CD4-positive, alpha-beta T cell treated with Interleukin-2 at 100 ng/mL for 4 hours (primary cell): ENCODE results near the gene CSNK1A1.
A peak's percentile ranks its signal among the peaks of the same experiment; 100 is the strongest.
"Not testable (repeated sequence)": the region's sequence is repeated elsewhere in the genome, so short reads cannot be mapped to it uniquely, and the experiment has no call there.

Experiments used
- DNase-seq: peaks from one replicate; pipeline ENCODE4 v3.0.0-alpha.2; 2020; ENCODE audit warnings: low spot score

The CSNK1A1 gene

GRCh38 chr5:149456597-149457392 is 94.4 kb downstream of the CSNK1A1 start:
- DNase-seq, result no peak

- no peak for DNase-seq
Observed at GRCh38 chr5:149455889-149456409, 95.3 kb downstream of the CSNK1A1 start.

DNA sequence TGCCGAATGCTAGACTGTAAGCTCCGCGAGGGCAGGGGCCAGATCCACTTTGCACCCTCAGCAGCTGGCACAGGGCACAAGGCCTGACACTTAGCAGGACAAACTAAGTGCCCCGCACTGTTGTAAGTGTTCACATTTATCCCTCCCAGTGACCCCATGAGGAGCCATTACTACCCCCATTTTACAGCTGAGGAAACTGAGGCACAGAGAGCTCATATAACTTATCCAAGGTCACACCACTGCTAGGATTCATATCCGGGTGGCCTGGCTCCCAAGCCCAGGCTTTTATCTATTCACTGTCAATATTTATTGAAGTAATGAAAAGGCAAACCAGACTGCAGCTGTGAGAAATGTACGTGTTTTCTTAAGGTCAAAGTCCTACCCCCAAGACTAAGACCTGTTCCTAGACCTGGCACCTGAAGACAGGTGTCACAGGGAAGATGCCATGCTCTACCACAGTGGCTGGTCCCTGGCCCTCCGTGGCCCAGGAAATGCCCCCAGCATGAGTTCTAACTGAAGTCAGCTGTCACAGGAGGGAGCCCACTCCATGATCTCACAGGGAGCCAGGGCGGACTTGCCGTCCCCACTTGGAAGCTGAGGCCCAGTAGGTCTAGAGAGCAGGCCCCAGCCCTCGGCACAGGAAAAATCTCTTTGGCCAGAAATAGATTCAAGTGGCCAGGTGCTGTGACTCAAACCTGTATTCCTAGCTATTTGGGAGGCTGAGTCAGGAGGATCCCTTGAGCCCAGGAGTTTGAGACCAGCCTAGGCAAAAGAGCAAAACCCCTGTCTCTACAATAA is 97.4 kb downstream of the CSNK1A1 start:
- DNase-seq, result no peak

- DNase-seq, result no peak
Observed at GRCh38 chr5:149452665-149453617, 98.3 kb downstream of the CSNK1A1 start.

- DNase-seq, result no peak
Observed at GRCh38 chr5:149452007-149452664, 99.1 kb downstream of the CSNK1A1 start.

DNA sequence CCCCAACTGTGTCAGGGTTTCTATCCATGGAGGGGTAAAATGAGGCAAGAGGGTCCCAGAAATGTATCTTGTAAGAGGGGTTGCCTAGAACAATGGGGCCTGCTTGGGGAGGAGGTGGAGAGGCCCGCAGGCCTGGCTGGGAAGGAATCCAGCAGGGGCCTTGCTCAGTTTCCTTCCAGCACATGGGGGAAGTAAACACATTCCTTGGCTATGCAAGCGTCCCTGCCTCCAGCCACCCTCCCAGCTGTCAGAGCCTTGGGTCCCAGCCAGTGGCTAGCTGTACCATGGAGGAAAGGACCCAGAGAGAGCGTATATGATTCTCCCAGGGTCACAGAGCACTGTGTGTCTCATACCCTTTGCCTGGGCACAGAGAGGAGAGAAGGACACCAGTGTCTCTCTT is 101.0 kb downstream of the CSNK1A1 start:
- DNase-seq, result no peak

GRCh38 chr5:149448831-149449714 is 102.2 kb downstream of the CSNK1A1 start:
- no peak for DNase-seq

GRCh38 chr5:149448431-149448830 is 102.8 kb downstream of the CSNK1A1 start:
- no peak for DNase-seq

DNA sequence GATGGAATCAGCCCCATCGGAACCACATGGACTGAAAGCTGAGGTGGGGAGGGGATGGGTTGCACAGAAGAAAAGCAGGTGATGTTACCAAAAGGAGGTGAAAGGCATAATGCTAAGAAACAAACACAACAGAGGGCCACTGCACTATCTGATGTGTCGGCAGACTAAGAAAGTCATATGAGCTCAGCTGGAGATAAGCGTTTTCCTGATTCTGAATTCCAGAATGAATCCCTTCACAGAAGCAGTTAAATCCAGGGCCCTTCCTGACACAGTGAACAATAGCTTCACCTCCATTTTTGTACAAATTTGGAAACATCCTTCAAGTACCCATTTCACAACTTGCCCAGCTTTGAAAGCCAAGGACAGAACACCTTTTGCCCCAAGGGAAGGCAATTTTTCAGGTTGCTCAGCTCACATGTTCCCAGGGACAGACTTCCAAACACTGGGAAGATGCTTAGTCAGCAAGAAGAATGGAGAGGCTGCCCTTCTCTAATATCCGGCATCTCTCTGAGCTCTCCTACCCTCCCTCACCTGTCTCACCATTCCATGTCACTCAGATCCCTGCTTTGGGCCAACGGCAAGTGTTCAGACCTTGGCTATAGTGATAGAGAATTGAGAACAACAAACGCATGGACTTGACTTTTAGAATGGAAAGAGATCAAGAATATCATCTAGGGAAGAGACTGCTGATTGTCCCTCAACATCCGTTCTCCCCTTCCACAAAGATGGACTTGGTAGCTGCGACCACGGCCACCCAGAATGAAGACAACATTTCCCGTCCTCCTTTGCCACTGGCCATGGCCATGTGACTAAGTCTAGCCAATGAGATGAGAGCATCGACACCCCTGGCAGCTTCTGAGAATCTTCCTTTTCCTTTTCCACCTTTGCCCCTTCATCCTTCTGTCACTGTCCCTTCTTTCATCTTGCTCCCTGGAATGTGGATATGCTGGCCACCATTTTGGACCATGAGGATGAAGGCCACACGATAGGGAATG is 103.6 kb downstream of the CSNK1A1 start:
- no peak for DNase-seq

DNA sequence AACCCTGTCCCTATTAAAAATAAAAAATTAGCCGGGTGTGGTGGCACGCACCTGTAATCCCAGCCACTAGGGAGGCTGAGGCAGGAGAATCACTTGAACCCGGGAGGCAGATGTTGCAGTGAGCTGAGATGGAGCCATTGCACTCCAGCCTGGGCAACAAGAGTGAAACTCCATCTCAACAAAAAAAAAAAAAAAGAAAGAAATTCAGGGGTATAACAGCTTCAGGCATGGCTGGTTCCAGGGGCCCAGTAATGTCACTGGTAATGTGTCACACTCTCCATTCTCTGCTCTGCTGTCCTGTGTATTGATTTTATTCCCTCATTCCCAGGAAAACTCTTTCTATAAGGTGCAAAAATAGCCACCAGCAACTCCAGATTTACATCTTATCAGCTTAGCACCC is 104.4 kb downstream of the CSNK1A1 start:
- not testable (repeated sequence) for DNase-seq

DNA sequence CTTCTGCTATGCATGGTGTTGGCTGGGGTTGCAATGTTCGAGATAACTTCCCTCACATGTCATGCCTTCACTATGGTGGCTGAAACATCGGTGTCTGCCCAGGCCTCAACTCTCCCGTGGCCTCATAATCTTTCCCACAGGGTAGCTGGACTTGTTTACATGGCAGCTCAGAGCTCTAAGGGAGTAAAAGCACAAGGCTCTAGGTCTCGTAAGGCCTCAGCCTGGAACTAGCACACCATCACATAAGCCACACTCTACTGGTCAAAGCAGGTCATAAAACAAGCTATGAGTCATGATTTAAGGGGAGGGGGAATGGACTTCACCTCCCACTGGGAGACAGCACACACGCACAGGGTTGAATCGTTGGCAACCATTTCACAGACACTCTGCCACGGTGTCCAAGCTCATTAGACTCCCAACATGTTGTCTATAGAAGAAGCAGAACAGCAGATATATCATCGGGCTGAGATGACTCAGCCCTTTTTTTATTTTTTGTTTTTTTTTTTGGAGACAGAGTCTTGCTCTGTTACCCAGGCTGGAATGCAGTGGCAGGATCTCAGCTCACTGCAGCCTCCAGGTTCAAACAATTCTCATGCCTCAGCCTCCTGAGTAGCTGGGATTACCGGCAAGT is 105.4 kb downstream of the CSNK1A1 start:
- DNase-seq, result no peak

GRCh38 chr5:149445343-149445738 is 105.9 kb downstream of the CSNK1A1 start:
- DNase-seq, result no peak

GRCh38 chr5:149444430-149444829 is 106.8 kb downstream of the CSNK1A1 start:
- not testable (repeated sequence) for DNase-seq

- no peak for DNase-seq
Observed at GRCh38 chr5:149443210-149443609, 108.0 kb downstream of the CSNK1A1 start.

DNA sequence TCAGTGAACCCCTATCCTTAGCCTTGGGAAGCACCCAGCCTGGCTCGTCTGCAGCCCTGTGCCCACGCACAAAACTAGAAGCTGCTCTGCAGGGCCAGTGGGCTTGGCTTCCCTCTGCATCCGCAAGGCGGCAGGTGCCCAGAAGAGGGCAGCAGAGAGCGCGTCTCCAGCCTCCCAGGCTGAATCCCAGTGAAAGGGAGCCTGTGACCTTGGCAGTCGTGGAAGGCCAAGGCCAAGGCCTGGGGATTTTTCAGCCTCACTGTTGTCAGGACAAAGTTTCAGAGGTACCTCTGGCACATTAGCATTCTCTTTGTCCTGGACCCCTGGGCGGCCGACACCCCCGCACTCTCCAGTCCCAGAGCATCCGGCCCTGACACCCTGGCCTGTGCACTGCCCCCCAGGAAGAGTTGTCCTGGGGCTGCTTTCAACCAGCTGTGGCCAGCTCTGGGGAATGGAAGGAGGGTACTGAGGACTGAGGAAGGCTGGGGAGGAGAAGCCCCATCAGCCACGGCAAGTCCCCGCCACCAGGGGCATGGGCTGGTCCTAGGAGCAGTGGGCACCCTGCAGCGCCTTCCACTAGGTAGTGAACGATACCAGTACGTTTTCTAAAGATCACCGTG is 108.6 kb downstream of the CSNK1A1 start:
- peak; percentile 68 for DNase-seq
